Measurements from ENCODE around the gene TREX2.
"Not testable (repeated sequence)": the region's sequence is repeated elsewhere in the genome, so short reads cannot be mapped to it uniquely, and the experiment has no call there.

Gene TREX2

GRCh38 chrX:153405426-153405825 is 40.4 kb downstream of the TREX2 start:
- no peak for DNase-seq

- DNase-seq, result not testable (repeated sequence)
These were observed 41.5 kb downstream of the TREX2 start for GRCh38 chrX:153404333-153404732.

- DNase-seq, result no peak
These were observed 44.6 kb downstream of the TREX2 start, which contains the start of gene PNMA6E for GRCh38 chrX:153401133-153401764. TSS of gene PNMA6E (minus strand) at chrX:153401350. CDS start at chrX:153398849, 2,501 bp downstream.

GRCh38 chrX:153400146-153401132 is 45.4 kb downstream of the TREX2 start:
- DNase-seq, result no peak

GRCh38 chrX:153398275-153398960 is 47.4 kb downstream of the TREX2 start:
- DNase-seq, result no peak

GRCh38 chrX:153397256-153397960 is 48.4 kb downstream of the TREX2 start:
- DNase-seq, result no peak

GRCh38 chrX:153396320-153397195 is 49.3 kb downstream of the TREX2 start:
- no peak for DNase-seq

GRCh38 chrX:153395613-153396319 is 50.1 kb downstream of the TREX2 start:
- no peak for DNase-seq

- no peak for DNase-seq
These were observed 51.2 kb downstream of the TREX2 start for GRCh38 chrX:153394612-153395011.
